ENCODE measurements around the gene SIRT7. TPM values are rescaled to one million over a fixed set of nuclear protein-coding genes. Genes with fewer than 3 reads are reported as not detected.

Gene SIRT7
- total RNA-seq, 1 donor, result 22.1 TPM

DNA sequence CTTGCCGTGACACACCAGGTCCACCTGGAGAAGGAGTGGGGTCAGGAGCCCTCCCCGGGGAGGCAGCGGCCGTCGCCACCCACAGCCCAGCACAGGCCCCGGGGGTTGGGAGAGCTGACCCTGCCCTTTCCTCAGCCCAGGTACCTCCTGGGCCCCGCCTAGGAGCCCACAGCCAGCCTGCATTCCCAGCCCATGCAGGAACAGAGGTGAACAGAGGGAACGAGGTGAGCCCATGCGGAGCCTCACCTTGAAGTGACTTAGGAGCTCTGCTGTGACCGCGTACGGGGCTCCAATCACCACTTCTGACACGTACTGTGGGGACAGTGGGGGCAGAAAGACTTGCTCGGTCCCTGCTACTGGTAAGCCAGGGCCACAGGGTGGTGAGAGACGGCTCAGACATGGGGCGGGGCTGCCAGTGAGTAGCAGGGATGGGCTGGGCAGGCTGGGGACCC, 12.5 kb downstream of the SIRT7 start:
- H3K27me3 ChIP-seq (ENCODE audit: insufficient read depth, low read length), result no peaks in the 10 kb centered on the region
- H3K4me1 ChIP-seq (ENCODE audit: insufficient read depth, low read length), result peaks cover 4% of the 10 kb centered on the region
- H3K36me3 ChIP-seq (ENCODE audit: insufficient read depth, low read length), result peaks cover 3% of the 10 kb centered on the region
- H3K4me2 ChIP-seq (ENCODE audit: insufficient read depth, low read length), result no peak overlapping the region
- no peak overlapping the region for H3K27ac ChIP-seq (ENCODE audit: low read depth, low read length)
- no peak overlapping the region for H3K4me3 ChIP-seq (ENCODE audit: insufficient read depth, low read length)
- peaks cover 10% of the 10 kb centered on the region for H4K20me1 ChIP-seq (ENCODE audit: insufficient read depth, low read length)
- TF ChIP-seq, protein P1, sequence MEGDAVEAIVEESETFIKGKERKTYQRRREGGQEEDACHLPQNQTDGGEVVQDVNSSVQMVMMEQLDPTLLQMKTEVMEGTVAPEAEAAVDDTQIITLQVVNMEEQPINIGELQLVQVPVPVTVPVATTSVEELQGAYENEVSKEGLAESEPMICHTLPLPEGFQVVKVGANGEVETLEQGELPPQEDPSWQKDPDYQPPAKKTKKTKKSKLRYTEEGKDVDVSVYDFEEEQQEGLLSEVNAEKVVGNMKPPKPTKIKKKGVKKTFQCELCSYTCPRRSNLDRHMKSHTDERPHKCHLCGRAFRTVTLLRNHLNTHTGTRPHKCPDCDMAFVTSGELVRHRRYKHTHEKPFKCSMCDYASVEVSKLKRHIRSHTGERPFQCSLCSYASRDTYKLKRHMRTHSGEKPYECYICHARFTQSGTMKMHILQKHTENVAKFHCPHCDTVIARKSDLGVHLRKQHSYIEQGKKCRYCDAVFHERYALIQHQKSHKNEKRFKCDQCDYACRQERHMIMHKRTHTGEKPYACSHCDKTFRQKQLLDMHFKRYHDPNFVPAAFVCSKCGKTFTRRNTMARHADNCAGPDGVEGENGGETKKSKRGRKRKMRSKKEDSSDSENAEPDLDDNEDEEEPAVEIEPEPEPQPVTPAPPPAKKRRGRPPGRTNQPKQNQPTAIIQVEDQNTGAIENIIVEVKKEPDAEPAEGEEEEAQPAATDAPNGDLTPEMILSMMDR (IDR thresholded peaks at IDR 0.05; ENCODE audit: extremely low read depth, low read depth, low read length), result no peak
- H3K79me2 ChIP-seq (ENCODE audit: insufficient read depth, low read length), result peaks cover 10% of the 10 kb centered on the region
- no peaks in the 10 kb centered on the region for H3K9me3 ChIP-seq (ENCODE audit: low read depth, low read length)
- H2AFZ ChIP-seq (ENCODE audit: low read length), result no peak overlapping the region
- peak; percentile 69 for DNase-seq (ENCODE audit: insufficient read length, low spot score, missing footprints)

- DNase-seq (ENCODE audit: insufficient read length, low spot score, missing footprints), result peak; percentile 76
These were observed 13.2 kb downstream of the SIRT7 start for GRCh38 chr17:81904600-81905423.

GRCh38 chr17:81903896-81904599, 13.9 kb downstream of the SIRT7 start:
- no peaks in the 10 kb centered on the region for H3K27me3 ChIP-seq (ENCODE audit: insufficient read depth, low read length)
- H4K20me1 ChIP-seq (ENCODE audit: insufficient read depth, low read length), result peaks cover 12% of the 10 kb centered on the region
- H3K4me2 ChIP-seq (ENCODE audit: insufficient read depth, low read length), result no peak overlapping the region
- TF ChIP-seq, protein P1 (IDR thresholded peaks at IDR 0.05; ENCODE audit: extremely low read depth, low read depth, low read length), result no peak
- DNase-seq (ENCODE audit: insufficient read length, low spot score, missing footprints), result peak; percentile 78
- H3K27ac ChIP-seq (ENCODE audit: low read depth, low read length), result no peak overlapping the region
- H2AFZ ChIP-seq (ENCODE audit: low read length), result no peak overlapping the region
- H3K79me2 ChIP-seq (ENCODE audit: insufficient read depth, low read length), result peaks cover 7% of the 10 kb centered on the region
- H3K36me3 ChIP-seq (ENCODE audit: insufficient read depth, low read length), result peaks cover 12% of the 10 kb centered on the region
- H3K9me3 ChIP-seq (ENCODE audit: low read depth, low read length), result no peaks in the 10 kb centered on the region
- H3K4me3 ChIP-seq (ENCODE audit: insufficient read depth, low read length), result no peak overlapping the region
- H3K4me1 ChIP-seq (ENCODE audit: insufficient read depth, low read length), result peaks cover 1% of the 10 kb centered on the region

More at GRCh38 chr17:81904600-81905423, 13.2 kb downstream of the SIRT7 start:
- no peaks in the 10 kb centered on the region for H3K4me1 ChIP-seq (ENCODE audit: insufficient read depth, low read length)
- H3K79me2 ChIP-seq (ENCODE audit: insufficient read depth, low read length), result peaks cover 5% of the 10 kb centered on the region
- H3K27ac ChIP-seq (ENCODE audit: low read depth, low read length), result no peak overlapping the region
- H3K36me3 ChIP-seq (ENCODE audit: insufficient read depth, low read length), result peaks cover 7% of the 10 kb centered on the region
- H3K4me2 ChIP-seq (ENCODE audit: insufficient read depth, low read length), result no peak overlapping the region
- TF ChIP-seq, protein P1 (IDR thresholded peaks at IDR 0.05; ENCODE audit: extremely low read depth, low read depth, low read length), result no peak
- peaks cover 10% of the 10 kb centered on the region for H4K20me1 ChIP-seq (ENCODE audit: insufficient read depth, low read length)
- no peak overlapping the region for H3K4me3 ChIP-seq (ENCODE audit: insufficient read depth, low read length)
- no peaks in the 10 kb centered on the region for H3K27me3 ChIP-seq (ENCODE audit: insufficient read depth, low read length)
- H2AFZ ChIP-seq (ENCODE audit: low read length), result no peak overlapping the region
- H3K9me3 ChIP-seq (ENCODE audit: low read depth, low read length), result no peaks in the 10 kb centered on the region

- Histone ChIP-seq H3K27ac (ENCODE audit: low read depth, low read length) (no peak overlapping the region), H3K79me2 (ENCODE audit: insufficient read depth, low read length) (peaks cover 7% of the 10 kb centered on the region), H3K36me3 (ENCODE audit: insufficient read depth, low read length) (peaks cover 15% of the 10 kb centered on the region), H3K9me3 (ENCODE audit: low read depth, low read length) (no peaks in the 10 kb centered on the region), H3K27me3 (ENCODE audit: insufficient read depth, low read length) (no peaks in the 10 kb centered on the region), H3K4me3 (ENCODE audit: insufficient read depth, low read length) (no peak overlapping the region), H4K20me1 (ENCODE audit: insufficient read depth, low read length) (peaks cover 17% of the 10 kb centered on the region), H3K4me1 (ENCODE audit: insufficient read depth, low read length) (peaks cover 8% of the 10 kb centered on the region), H3K4me2 (ENCODE audit: insufficient read depth, low read length) (no peak overlapping the region), H2AFZ (ENCODE audit: low read length) (no peak overlapping the region)
- TF ChIP-seq, protein P1 (IDR thresholded peaks at IDR 0.05; ENCODE audit: extremely low read depth, low read depth, low read length), result no peak
- DNase-seq (ENCODE audit: insufficient read length, low spot score, missing footprints), result peak; percentile 73
These were observed 14.6 kb downstream of the SIRT7 start for GRCh38 chr17:81903415-81903831.
